H54 (cell line): ENCODE data around the gene GHR.
"Not testable (repeated sequence)": the region's sequence is repeated elsewhere in the genome, so short reads cannot be mapped to it uniquely, and the experiment has no call there.

Experiments
- DNase-seq: peaks from one replicate; pipeline ENCODE4 v3.0.0; 2011; ENCODE audit warnings: low spot score, mixed read lengths; ENCODE audit not compliant: insufficient read length
- FAIRE-seq: peaks from 3 replicates; lab custom pipeline; 2011; peaks lifted over from hg19 to GRCh38; lab: Jason Lieb, UNC
- POLR2A ChIP-seq: IDR thresholded peaks from 2 replicates; pipeline ENCODE4 v1.6.1; 2011; ENCODE audit warnings: low read depth, mild to moderate bottlenecking, low read length

The GHR gene

GRCh38 chr5:42655982-42656650 is 232.9 kb downstream of the GHR start:
- FAIRE-seq (no peak), DNase-seq (no peak)
- no peak for TF ChIP-seq POLR2A

GRCh38 chr5:42656651-42657015 is 233.4 kb downstream of the GHR start:
- FAIRE-seq: no peak
- no peak for DNase-seq
- no peak for TF ChIP-seq POLR2A

GRCh38 chr5:42659869-42660268 is 236.6 kb downstream of the GHR start:
- FAIRE-seq, DNase-seq: not testable (repeated sequence)

GRCh38 chr5:42665857-42666256 is 242.6 kb downstream of the GHR start:
- DNase-seq (no peak), FAIRE-seq (no peak)
- TF ChIP-seq POLR2A: no peak

GRCh38 chr5:42666869-42667268 is 243.6 kb downstream of the GHR start:
- no peak for DNase-seq

GRCh38 chr5:42668254-42668653 is 245.0 kb downstream of the GHR start:
- no peak for TF ChIP-seq POLR2A
- FAIRE-seq (no peak), DNase-seq (no peak)

More at GRCh38 chr5:42666869-42667268, 243.6 kb downstream of the GHR start:
- FAIRE-seq: no peak
- TF ChIP-seq POLR2A: no peak

- FAIRE-seq: no peak
- no peak for TF ChIP-seq POLR2A
- no peak for DNase-seq
These were observed 249.7 kb downstream of the GHR start for GRCh38 chr5:42672925-42673324.

- FAIRE-seq: no peak
- no peak for DNase-seq
- TF ChIP-seq POLR2A: no peak
These were observed 252.4 kb downstream of the GHR start for GRCh38 chr5:42675602-42676001.

- no peak for FAIRE-seq
- no peak for TF ChIP-seq POLR2A
- DNase-seq: no peak
These were observed 253.1 kb downstream of the GHR start for GRCh38 chr5:42676362-42676761.

GRCh38 chr5:42677156-42677842 is 254.1 kb downstream of the GHR start:
- FAIRE-seq (no peak), DNase-seq (no peak)
- TF ChIP-seq POLR2A: no peak

- DNase-seq (no peak), FAIRE-seq (no peak)
- TF ChIP-seq POLR2A: no peak
These were observed 256.8 kb downstream of the GHR start for GRCh38 chr5:42680046-42680445.

- not testable (repeated sequence) for FAIRE-seq, DNase-seq
These were observed 261.8 kb downstream of the GHR start for GRCh38 chr5:42685078-42685477.

GRCh38 chr5:42689391-42689790 is 266.2 kb downstream of the GHR start:
- FAIRE-seq (no peak), DNase-seq (no peak)
- no peak for TF ChIP-seq POLR2A

GRCh38 chr5:42691413-42691937 is 268.2 kb downstream of the GHR start:
- FAIRE-seq (no peak), DNase-seq (no peak)
- no peak for TF ChIP-seq POLR2A

GRCh38 chr5:42701351-42702059 is 278.3 kb downstream of the GHR start:
- no peak for DNase-seq
- TF ChIP-seq POLR2A: no peak
- no peak for FAIRE-seq
